Measurements from ENCODE around the gene HDAC2. TPM values are rescaled to one million over a fixed set of nuclear protein-coding genes. Genes with fewer than 3 reads are reported as not detected.

HDAC2 gene
- polyA plus RNA-seq, 1 donor (not counting 4 experiments of a cell fraction or from before 2014, with no cell fraction given): 222 TPM

DNA sequence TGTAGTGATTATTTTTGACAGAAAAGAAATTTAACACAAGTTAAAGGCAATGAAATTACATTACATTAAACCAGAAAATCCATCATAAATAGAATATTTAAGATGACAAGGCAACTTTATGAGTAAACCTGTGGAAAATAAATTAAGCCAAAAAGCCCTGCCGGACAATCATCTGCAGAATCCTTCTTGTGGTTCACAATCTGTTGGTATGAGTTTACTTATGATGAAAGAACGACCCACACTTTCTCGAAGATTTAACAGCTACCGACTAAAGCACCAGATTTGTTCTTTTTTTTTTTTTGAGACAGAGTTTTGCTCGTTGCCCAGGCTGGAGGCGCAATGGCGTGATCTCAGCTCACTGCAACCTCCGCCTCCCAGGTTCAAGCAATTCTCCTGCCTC, 21.4 kb downstream of the HDAC2 start:
- H3K9me3 ChIP-seq (ENCODE audit: control insufficient read depth, low read depth, low read length): no peaks in the 10 kb centered on the region
- H3K4me3 ChIP-seq (ENCODE audit: control insufficient read depth in 2 of 3, extremely low read depth in 1 of 3, insufficient read depth in 2 of 3, low read depth in 1 of 3, low read length in 3 of 3): no peak overlapping the region
- peaks cover 7 to 13% of the 10 kb centered on the region in 2 experiments for H3K36me3 ChIP-seq (ENCODE audit: control insufficient read depth in 2 of 2, extremely low read depth in 1 of 2, insufficient read depth in 2 of 2, low read length in 2 of 2)
- TF ChIP-seq, protein P1, sequence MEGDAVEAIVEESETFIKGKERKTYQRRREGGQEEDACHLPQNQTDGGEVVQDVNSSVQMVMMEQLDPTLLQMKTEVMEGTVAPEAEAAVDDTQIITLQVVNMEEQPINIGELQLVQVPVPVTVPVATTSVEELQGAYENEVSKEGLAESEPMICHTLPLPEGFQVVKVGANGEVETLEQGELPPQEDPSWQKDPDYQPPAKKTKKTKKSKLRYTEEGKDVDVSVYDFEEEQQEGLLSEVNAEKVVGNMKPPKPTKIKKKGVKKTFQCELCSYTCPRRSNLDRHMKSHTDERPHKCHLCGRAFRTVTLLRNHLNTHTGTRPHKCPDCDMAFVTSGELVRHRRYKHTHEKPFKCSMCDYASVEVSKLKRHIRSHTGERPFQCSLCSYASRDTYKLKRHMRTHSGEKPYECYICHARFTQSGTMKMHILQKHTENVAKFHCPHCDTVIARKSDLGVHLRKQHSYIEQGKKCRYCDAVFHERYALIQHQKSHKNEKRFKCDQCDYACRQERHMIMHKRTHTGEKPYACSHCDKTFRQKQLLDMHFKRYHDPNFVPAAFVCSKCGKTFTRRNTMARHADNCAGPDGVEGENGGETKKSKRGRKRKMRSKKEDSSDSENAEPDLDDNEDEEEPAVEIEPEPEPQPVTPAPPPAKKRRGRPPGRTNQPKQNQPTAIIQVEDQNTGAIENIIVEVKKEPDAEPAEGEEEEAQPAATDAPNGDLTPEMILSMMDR (optimal IDR thresholded peaks at IDR 0.05 in 1 of 3, IDR thresholded peaks at IDR 0.05 in 1 of 3, conservative IDR thresholded peaks at IDR 0.05 in 1 of 3; ENCODE audit: extremely low read depth in 1 of 3, insufficient read depth in 2 of 3, low read length in 3 of 3): no peak
- TF ChIP-seq EZH2 (IDR thresholded peaks at IDR 0.05; ENCODE audit: low read length): no peak
- H3K27ac ChIP-seq (ENCODE audit: control insufficient read depth, insufficient read depth, low read length): no peak overlapping the region
- dilution Hi-C loops (cut with MboI; ENCODE audit: extremely low pct_ligation_motif_present, low sequenced_read_pairs): no loop called here
- FAIRE-seq: no peak
- no peak for DNase-seq (ENCODE audit: low read depth, low spot score)
- peaks cover 13% of the 10 kb centered on the region for H3K4me1 ChIP-seq (ENCODE audit: control insufficient read depth, extremely low read depth, insufficient read depth, low read length)
- no peaks in the 10 kb centered on the region for H3K9me1 ChIP-seq (ENCODE audit: control insufficient read depth, extremely low read depth, insufficient read depth, low read length)
- H3K79me2 ChIP-seq (ENCODE audit: control insufficient read depth, insufficient read depth, low read length): peaks cover 7% of the 10 kb centered on the region
- peaks cover 2% of the 10 kb centered on the region for H4K20me1 ChIP-seq (ENCODE audit: control insufficient read depth, extremely low read depth, insufficient read depth, low read length)
- H3K9ac ChIP-seq (ENCODE audit: control insufficient read depth, extremely low read depth, insufficient read depth, low read length): no peak overlapping the region
- no peaks in the 10 kb centered on the region for H3K27me3 ChIP-seq (ENCODE audit: control insufficient read depth, extremely low read depth, insufficient read depth, low read length)
- H3K4me2 ChIP-seq (ENCODE audit: control insufficient read depth, extremely low read depth, insufficient read depth, low read depth, low read length): no peak overlapping the region
- H2AFZ ChIP-seq (ENCODE audit: control insufficient read depth, low read length): no peak overlapping the region

DNA sequence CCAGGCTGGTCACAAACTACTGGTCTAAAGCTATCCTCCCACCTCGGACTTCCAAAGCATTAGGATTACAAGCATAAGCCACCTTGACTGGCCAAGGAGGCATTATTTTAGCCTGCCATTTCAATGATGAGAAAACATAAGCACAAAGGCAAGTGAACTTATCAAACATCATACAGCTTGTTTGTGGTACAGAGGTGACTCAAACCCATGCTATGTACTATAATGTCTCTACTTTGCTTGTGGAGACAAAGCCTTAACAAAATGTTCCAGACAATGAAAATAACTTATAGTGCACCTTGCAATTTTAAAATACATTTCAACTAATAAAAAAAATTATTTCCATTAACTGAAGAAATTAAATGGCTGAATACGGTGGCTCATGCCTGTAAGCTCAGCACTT, 26.2 kb downstream of the HDAC2 start:
- Histone ChIP-seq H3K4me1 (ENCODE audit: control insufficient read depth, extremely low read depth, insufficient read depth, low read length) (peaks cover 3% of the 10 kb centered on the region), H3K9me3 (ENCODE audit: control insufficient read depth, low read depth, low read length) (no peaks in the 10 kb centered on the region), H3K4me2 (ENCODE audit: control insufficient read depth, extremely low read depth, insufficient read depth, low read depth, low read length) (no peak overlapping the region), H3K27me3 (ENCODE audit: control insufficient read depth, extremely low read depth, insufficient read depth, low read length) (no peaks in the 10 kb centered on the region), H3K4me3 (ENCODE audit: control insufficient read depth in 2 of 3, extremely low read depth in 1 of 3, insufficient read depth in 2 of 3, low read depth in 1 of 3, low read length in 3 of 3) (no peak overlapping the region), H4K20me1 (ENCODE audit: control insufficient read depth, extremely low read depth, insufficient read depth, low read length) (peaks cover 3% of the 10 kb centered on the region), H3K9me1 (ENCODE audit: control insufficient read depth, extremely low read depth, insufficient read depth, low read length) (no peaks in the 10 kb centered on the region), H3K36me3 (ENCODE audit: control insufficient read depth in 2 of 2, extremely low read depth in 1 of 2, insufficient read depth in 2 of 2, low read length in 2 of 2) (peaks cover 4 to 11% of the 10 kb centered on the region in 2 experiments), H2AFZ (ENCODE audit: control insufficient read depth, low read length) (no peak overlapping the region), H3K27ac (ENCODE audit: control insufficient read depth, insufficient read depth, low read length) (no peak overlapping the region), H3K79me2 (ENCODE audit: control insufficient read depth, insufficient read depth, low read length) (no peaks in the 10 kb centered on the region), H3K9ac (ENCODE audit: control insufficient read depth, extremely low read depth, insufficient read depth, low read length) (no peak overlapping the region)
- no peak for DNase-seq (ENCODE audit: low read depth, low spot score)
- no peak for FAIRE-seq
- dilution Hi-C loops (cut with MboI; ENCODE audit: extremely low pct_ligation_motif_present, low sequenced_read_pairs): no loop called here
- TF ChIP-seq EZH2 (IDR thresholded peaks at IDR 0.05; ENCODE audit: low read length): no peak
- TF ChIP-seq, protein P1 (optimal IDR thresholded peaks at IDR 0.05 in 1 of 3, IDR thresholded peaks at IDR 0.05 in 1 of 3, conservative IDR thresholded peaks at IDR 0.05 in 1 of 3; ENCODE audit: extremely low read depth in 1 of 3, insufficient read depth in 2 of 3, low read length in 3 of 3): no peak
